Measurements from ENCODE around the gene PSORS1C1.
"Not testable (repeated sequence)": the region's sequence is repeated elsewhere in the genome, so short reads cannot be mapped to it uniquely, and the experiment has no call there.

PSORS1C1 gene

DNA sequence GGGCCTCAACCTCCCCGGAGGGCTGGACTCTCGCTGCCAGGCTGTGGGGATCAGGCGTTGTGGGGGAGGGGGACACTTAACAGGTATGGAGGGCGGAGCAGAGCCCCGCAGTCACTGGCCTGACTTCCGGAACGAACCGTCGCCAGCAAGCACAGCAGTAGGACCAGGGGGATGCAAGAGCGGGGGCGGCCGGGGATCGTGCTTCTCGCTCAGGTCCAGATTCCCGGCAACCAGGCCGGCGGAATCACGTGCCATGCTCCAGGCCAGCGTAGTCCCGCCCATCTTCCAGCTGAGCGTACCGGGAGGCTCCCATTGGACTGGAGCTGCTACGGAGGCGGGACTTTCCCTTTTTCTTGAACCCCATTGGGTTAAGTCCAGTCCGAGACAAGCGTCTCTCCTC, 65.9 kb downstream of the PSORS1C1 start:
- no peak for DNase-seq

DNA sequence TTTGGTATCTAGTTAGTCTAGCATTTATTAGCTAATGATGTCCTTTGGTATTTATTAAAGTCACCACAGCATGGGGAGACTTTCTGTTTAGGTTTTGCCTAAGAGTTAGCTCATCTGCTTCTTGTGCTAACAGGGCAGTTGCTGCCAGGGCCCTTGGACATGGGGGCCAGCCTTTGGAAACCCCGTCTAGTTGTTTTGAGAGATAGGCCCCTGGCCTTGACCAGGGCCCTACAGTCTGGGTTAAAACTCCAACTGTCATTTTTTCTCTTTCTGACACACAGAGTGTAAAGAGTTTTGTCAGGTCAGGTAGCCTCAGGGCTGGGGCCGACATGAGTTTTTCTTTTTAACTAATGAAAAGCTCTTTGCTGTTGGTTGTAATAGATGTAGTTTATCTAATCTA, 68.7 kb downstream of the PSORS1C1 start:
- DNase-seq, result not testable (repeated sequence)

DNA sequence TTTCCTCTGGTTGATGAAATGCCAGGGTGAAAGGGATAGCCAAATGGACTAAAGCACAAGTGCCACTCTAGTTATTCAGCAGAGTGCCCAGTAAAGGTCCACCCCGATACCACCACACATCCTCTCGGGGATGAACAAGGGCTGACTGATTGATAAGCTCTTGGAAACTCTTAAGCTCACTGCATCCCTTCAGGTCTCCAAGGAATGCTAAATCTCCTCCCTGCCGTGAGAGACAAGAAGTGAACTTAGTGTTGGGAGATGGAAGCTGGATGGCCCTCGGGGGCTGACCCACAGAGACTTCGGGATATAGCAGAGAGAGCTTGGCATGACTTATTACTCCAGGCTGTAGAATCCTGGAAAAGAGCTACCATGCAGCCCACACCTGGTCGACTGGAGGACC, 69.3 kb downstream of the PSORS1C1 start:
- DNase-seq, result not testable (repeated sequence)

DNA sequence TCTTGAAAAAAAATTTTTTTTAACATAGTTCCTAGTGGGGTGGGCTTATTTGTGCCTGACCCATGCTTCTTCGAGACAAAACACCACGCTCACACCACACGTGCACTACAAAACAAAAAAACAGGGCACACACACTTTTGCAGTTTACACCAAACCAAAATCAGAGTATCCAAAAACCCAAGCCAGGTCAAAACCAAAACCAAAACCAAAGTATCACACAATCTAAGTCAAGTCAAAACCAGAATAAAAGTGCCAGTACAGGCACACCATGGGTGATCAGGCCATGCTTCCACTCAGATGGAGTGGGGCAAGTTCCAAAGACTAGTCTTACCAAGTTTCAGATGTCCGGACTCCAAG, 71.1 kb downstream of the PSORS1C1 start:
- not testable (repeated sequence) for DNase-seq

DNA sequence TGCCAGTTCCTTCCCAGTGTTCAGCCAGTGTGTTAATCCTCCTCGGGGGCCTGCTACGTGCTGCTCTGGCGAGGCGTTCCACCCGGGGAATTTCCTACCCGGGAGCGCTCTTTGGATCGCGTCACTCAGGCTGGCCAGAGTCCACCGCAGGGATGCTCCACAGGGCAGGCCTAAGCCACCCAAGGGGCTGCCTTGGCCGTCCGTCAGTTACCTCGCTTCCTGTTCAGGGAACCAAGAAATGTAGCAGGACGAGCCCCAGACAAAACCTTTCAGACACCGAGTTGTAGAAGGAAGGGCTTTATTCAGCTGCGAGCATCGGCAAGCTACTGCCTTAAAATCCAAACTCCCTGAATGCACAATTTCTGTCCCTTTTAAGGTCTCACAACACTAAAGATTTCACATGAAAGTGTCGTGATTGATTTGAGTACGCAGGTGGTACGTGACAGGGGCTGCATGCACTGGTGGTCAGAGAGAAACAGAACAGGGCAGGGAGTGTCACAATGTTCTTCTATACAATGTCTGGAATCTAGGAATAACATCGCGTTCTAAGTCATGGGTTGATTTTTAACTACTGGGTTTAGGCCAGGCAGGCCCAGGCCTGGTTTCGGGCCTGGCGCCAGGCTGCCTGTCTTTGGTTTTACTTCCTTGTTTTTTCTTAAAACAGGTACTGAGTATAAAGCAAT, 71.6 kb downstream of the PSORS1C1 start:
- DNase-seq, result no peak

DNA sequence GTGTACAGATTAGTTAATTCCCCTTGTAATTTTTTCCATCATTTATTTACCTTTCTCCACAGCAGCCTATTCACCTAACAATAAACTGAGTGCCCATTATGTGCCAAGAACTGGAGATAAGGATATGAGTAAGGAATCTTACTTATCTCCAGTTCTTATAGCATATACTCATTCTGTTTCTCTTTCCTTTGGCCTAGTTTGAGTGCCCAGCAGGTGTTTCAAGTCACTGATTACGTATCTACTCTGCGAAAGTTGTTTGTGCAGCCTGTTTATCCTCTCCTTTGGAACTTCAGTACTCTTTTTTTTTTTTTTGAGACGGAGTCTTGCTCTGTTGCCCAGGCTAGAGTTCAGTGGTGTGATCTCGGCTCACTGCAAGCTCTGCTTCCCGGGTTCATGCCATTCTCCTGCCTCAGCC, 73.2 kb downstream of the PSORS1C1 start:
- DNase-seq, result no peak

DNA sequence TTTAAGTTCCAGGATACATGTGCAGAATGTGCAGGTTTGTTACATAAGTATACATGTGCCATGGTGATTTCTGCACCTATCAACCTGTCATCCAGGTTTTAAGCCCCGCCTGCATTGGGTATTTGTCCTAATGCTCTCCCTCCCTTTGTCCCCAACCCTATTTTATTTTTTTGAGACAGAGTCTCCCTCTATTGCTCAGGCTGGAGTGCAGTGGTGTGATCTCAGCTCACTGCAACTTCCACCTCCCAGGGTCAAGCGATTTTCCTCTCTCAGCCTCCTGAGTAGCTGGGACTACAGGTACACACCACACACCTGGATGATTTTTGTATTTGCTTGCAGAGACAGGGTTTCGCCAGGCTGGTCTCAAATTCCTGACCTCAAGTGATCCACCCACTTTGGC, 74.6 kb downstream of the PSORS1C1 start:
- not testable (repeated sequence) for DNase-seq

Measured in DMS79 treated with DMSO at 0.1 percent for 48 hours (cell line).